Eye (tissue), 1 donor: ENCODE data around the gene CYB5D1.

Experiments
- DNase-seq: peaks from one replicate; pipeline ENCODE4 v3.0.0-alpha.2; 2015

Gene CYB5D1

DNA sequence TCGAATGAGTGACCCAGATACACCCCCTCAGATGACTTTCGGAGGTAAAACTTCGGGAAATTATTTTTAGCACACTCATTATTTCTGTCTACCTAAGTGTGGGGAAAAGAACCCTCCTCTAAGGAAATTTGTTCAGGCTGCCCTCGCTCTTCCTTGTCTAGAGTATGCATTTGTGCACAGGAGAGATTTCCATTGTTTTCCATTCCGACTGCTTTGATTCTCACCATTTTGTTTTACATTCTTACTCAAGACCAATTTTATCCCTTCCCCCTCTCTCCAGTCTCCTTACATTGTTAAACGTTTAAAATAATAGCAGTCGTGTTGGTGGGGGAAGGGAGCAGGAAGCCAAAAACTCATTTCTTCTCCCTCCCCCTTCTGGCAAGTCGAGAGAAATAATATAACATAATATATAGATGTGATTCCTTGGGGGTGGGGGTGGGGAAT, 29.3 kb downstream of the CYB5D1 start:
- DNase-seq = no peak

DNA sequence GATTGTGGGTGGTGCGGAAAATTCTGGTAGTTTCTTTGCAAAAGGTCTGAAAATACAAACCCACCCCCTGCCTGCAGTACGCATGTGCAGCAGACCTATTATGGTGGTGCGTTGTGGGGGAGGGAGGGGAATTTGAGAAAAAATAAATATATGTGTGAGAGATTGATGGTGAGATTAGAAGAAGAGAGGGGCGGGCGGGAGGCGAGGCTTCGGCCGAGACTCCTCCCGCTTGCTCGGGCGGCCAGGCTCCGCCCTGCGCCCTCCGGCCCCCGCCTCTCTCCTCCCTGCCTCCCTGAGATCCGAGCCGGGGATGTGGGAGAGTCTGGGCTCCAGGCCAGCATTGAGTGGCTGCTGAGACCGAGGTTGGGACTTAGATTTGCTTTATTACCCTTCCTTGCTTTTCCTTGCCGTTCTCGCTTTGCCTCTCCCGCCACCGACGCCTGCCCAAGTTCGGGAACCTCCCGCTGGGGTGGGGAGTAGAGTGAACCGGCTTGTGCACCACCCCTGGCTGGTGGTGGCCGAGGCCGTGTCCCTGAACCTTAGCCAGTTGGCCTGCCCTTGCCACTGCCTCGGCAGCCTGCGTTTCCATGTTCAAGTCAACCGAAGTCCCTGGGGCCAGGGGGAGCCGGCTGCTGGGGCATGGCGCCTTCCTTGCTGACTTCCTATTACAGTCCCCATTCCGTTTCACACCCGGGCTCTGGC, 29.8 kb downstream of the CYB5D1 start:
- peak; percentile 97 for DNase-seq

DNA sequence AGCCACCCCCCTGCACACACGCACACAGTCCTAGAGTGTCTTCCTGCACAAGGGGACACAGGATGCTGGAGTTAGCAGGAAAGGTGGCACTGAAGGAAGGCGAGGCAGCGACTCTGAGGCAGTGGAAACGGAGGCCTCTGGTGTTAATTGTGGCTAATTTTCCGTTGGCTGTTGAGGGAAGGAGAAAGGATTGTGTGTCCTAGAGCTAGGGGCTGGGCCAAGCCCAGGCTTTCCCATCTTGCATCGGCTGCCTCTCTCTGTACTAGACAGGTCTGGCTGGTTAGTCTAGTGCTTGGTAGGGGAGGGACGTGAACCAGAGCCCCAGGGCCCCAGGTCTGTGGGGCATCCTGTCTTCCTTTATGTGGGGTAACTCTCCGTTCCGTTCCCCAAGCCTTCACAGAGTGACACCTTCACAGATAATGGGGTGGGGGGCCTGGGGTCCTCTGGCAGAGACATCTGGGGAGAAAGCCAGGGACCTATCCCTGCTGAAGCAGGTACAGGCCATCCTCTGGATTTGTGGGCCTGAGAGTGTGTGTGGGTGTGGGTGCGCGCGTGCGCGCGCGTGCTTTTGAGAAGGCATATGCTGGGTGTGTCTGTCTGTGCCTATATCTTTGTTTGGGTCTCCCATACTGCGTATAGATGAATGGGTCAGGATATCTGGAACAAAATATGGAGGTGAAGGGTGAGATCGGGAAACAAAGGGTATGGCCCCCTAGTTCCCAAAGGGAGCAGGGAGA, 30.5 kb downstream of the CYB5D1 start, which contains the start of gene CHD3:
TSS of gene CHD3 (plus strand) at position 606 of the 737 bp plus-strand sequence. CDS start 212 bp downstream, outside the sequence.
- DNase-seq = peak; percentile 64

DNA sequence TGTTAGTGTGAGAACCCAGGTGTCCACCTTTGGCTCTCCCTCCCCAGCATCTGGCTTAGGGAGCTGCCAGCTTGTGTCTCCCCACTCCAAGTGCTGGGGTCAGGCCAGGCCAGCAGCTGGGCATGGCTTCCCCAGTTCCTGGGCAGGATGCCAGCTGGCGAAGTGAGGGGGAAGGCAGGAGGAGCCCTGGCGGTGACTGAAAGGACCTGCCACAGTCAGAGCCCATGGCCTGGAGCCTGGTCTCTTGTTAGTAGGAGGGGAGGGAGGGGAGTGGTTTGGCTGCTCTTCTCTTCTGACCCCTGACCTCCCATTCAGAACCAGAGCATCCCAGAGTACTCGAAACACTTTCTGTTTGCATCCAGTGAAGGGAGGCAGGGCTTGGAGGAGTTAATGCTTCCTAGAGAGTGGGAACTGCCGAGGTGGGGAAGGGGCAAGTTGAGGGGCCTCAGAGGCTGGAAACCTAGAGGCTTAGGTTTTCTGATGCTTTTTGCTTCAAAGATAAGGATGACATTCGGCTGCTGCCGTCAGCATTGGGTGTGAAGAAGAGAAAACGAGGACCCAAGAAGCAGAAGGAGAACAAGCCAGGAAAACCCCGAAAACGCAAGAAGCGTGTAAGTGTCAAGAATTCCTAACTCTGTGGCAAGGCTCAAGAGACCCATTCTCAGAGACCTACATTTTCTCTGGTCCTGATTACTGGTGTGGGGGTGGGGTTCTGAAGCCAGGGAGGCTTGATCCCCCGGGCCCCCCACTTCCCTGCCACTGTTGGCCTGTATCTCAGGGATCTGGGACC, 31.6 kb downstream of the CYB5D1 start:
- DNase-seq = peak; percentile 88

DNA sequence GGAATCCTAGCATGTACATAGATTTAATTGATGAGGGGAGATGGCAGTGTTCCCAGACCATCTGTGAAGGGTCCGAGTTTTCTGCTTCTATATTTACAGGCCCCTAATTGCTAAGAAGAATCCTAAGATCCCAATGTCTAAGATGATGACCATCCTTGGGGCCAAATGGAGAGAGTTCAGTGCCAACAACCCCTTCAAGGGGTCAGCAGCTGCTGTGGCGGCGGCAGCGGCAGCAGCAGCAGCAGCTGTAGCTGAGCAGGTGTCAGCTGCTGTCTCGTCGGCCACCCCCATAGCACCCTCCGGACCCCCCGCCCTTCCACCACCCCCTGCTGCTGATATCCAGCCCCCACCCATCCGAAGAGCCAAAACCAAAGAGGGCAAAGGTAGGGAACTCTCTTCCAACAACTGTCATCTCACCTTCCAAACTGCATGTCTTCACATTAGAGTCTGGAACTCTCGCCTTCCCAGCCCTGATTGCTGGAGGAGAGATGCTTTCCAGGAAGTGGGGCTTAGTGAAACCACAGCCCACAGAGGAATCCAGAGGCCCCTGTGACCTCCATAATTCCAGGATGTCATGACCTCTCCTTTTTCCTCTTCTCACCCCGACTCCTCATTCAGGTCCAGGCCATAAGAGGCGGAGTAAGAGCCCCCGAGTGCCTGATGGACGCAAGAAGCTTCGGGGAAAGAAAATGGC, 35.5 kb downstream of the CYB5D1 start:
- DNase-seq = no peak

DNA sequence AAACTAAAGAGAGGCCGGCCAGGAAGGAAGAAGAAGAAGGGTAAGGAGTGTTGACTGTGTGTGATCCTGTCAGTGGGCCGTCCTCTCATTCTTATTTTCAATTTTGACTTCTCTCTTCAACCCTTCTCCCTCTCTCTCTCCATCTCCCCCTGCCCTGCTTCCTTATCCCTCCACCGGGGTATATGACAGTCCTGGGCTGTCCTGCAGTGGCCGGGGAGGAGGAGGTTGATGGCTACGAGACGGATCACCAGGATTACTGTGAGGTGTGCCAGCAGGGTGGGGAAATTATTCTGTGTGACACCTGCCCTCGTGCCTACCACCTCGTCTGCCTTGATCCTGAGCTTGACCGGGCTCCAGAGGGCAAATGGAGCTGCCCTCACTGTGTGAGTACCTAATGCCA, 36.4 kb downstream of the CYB5D1 start:
- no peak for DNase-seq

DNA sequence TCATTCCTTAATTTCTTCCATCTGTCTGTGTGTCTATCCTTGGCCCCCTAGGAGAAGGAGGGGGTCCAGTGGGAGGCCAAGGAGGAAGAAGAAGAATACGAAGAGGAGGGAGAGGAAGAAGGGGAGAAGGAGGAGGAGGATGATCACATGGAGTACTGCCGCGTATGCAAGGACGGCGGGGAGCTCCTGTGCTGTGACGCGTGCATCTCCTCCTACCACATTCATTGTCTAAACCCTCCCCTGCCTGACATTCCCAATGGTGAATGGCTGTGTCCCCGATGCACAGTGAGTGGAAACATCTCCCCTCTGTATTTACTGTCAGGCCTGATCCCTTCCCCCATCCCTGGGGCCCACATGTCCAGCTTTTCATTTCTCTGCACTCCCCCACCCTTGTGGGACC, 37.1 kb downstream of the CYB5D1 start:
- DNase-seq = no peak

DNA sequence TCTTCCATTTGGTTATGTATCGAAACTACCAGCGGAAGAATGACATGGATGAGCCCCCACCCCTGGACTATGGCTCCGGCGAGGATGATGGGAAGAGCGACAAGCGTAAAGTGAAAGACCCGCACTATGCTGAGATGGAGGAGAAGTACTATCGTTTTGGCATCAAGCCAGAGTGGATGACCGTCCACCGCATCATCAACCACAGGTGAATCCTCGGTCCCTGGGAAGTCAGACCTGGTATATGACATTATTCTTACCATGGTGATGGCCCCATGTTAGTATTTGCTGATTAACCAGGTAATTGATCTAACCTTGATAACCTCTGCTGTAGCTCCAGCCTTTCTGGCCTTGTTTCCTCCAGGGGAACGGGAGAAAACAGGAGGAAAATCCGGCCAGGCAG, 39.3 kb downstream of the CYB5D1 start:
- DNase-seq = no peak

DNA sequence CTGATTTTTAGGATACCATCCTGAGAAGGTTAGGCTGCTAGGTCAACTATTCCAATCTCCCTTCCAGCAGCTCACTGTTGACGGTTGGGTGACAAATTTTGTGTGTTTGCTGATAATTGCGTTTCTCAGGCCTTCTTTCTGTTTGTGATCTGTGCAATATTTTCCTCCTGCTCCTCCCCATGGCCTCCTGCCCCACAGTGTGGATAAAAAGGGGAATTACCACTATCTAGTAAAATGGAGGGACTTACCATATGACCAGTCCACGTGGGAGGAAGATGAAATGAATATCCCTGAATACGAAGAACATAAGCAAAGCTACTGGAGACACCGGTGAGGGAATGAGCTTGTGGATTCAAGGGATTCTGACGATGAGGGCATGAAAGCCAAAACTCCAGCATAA, 40.0 kb downstream of the CYB5D1 start:
- DNase-seq = no peak

DNA sequence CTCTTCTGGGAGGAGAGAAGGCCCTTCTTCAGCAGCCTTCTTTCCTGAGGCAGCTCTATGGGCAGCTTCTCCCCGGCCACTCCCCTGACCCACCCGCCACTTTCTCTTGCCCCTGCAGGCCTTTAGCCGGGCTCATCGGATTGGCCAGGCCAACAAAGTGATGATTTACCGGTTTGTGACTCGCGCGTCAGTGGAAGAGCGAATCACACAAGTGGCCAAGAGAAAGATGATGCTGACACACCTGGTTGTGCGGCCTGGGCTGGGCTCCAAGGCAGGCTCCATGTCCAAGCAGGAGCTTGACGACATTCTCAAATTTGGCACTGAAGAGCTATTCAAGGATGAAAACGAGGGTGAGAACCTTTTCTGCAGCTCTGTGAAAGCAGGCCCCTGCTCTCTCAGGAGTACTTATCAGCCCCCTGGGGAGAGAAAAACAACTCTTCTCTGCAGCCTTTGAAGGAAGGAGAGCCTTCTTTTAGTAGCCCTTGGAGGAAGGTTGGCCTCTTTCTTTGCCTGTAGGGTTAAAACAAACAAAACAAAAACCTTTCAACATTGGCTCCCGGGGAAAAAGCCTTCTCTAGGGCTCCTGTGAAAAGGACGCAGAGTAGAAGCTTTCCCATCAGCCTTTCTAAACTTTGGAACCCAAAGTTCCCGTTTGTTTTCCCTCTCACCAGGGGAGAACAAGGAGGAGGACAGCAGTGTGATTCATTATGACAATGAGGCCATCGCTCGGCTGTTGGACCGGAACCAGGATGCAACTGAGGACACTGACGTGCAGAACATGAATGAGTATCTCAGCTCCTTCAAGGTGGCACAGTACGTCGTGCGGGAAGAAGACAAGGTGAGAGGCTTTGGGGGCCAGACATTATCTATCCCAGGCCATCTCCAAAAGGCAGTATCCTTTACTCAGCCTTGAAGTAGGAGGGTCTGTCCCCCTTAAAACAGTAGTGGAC, 45.6 kb downstream of the CYB5D1 start:
- DNase-seq = no peak

DNA sequence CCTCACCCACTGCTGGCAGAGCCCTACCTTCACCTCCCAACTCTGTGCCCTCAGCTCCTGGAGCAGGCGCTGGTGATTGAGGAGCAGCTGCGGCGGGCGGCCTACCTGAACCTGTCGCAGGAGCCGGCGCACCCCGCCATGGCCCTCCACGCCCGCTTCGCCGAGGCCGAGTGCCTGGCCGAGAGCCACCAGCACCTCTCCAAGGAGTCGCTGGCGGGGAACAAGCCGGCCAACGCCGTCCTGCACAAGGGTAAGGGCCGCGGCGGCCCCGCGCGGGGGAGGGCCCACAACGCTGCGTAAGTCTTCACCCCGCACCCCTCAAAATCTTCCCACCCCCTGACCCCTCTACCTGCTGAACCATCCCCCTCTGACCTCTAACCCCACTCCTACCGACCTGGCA, 51.3 kb downstream of the CYB5D1 start:
- DNase-seq = no peak

DNA sequence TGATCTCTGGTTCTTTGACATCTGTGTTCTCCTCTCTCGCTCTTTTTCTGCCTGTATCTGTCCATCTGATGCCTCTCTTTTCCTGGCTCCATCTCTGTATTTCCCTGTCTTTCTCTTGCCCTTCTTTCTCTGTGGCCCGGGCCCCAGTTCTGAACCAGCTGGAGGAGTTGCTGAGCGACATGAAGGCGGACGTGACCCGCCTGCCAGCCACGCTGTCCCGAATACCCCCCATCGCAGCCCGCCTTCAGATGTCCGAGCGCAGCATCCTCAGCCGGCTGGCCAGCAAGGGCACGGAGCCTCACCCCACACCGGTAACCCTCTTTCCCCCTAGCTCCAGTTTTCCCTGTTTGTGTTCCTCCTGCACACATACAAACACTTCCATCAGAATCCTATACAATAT, 52.5 kb downstream of the CYB5D1 start:
- DNase-seq = no peak

DNA sequence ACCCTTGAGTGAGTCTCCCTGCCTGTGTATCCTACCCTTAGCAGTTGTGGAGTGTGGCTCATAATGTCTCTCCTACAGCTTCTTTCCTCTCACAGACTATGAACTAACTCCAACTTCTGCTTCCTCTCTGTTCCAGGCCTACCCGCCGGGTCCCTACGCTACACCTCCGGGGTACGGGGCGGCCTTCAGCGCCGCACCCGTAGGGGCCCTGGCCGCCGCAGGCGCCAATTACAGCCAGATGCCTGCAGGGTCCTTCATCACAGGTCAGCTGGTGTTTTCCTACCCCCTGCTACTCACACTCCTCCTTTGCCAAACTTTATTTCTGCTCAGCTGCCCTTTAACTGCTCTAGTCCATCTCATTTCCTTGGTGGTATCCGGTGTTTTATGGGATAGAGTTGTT, 52.9 kb downstream of the CYB5D1 start:
- no peak for DNase-seq

DNA sequence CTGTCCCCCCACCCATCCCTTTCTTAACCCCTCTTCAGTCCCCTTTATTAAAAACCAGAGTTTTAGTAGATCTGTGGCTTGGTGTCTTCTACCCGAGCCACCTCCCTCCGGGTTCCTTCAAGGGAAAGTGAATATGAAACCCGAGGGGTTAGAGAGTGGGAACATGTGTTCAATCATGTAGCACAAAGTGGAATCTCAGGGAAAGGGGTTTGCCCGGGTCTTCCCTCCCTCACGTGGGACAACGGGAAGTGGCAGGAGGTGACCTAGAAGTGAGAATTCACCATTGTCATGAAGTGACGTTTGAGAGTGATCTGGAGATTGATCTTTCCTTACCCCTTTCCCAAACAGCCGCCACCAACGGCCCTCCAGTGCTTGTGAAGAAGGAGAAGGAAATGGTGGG, 53.3 kb downstream of the CYB5D1 start:
- no peak for DNase-seq
